C4-2B (cell line): ENCODE data around the gene ADD3.

Experiments used
- H3K27ac ChIP-seq: fragments of 450-650 bp; 2 replicates; pipeline ENCODE4 v1.5.1; 2017
- CTCF ChIP-seq: fragments of 450-650 bp; conservative IDR thresholded peaks from 2 replicates; pipeline ENCODE4 v1.5.1; 2017; ENCODE audit warnings: mild to moderate bottlenecking
- ZFX ChIP-seq: fragments of 450-650 bp; IDR thresholded peaks from 2 replicates; pipeline ENCODE4 v1.6.1; 2017

Gene ADD3

GRCh38 chr10:109972372-109973001 is 35.3 kb upstream of the ADD3 start:
- TF ChIP-seq ZFX (no peak), CTCF (no peak)
- no peak overlapping the region for H3K27ac ChIP-seq

GRCh38 chr10:109973326-109973829 is 34.4 kb upstream of the ADD3 start:
- H3K27ac ChIP-seq: no peak overlapping the region
- no peak for TF ChIP-seq CTCF
- TF ChIP-seq ZFX: no peak

- TF ChIP-seq ZFX: no peak
- TF ChIP-seq CTCF: no peak
- no peak overlapping the region for H3K27ac ChIP-seq
These were observed 33.1 kb upstream of the ADD3 start for GRCh38 chr10:109974504-109975191.

- TF ChIP-seq ZFX (no peak), CTCF (no peak)
- no peak overlapping the region for H3K27ac ChIP-seq
These were observed 32.3 kb upstream of the ADD3 start for GRCh38 chr10:109975244-109976190.

- H3K27ac ChIP-seq: no peak overlapping the region
- no peak for TF ChIP-seq CTCF
- TF ChIP-seq ZFX: no peak
These were observed 31.1 kb upstream of the ADD3 start for GRCh38 chr10:109976681-109977080.

- H3K27ac ChIP-seq: no peak overlapping the region
- TF ChIP-seq ZFX (no peak), CTCF (no peak)
These were observed 30.4 kb upstream of the ADD3 start for GRCh38 chr10:109977382-109977806.

- no peak overlapping the region for H3K27ac ChIP-seq
- TF ChIP-seq ZFX (no peak), CTCF (peak; percentile 78)
These were observed 29.3 kb upstream of the ADD3 start for GRCh38 chr10:109978481-109978880.
